Liver (tissue), 3 donors: Measurements from ENCODE around the gene SIX4.

ENCODE experiments used
- EGR1 ChIP-seq, 2 donors: IDR thresholded peaks; 2 replicates each; pipeline ENCODE4 v1.6.1; 2016 to 2018; ENCODE audit warnings: antibody characterized with exemption in 2 of 2, low read depth in 2 of 2
- FOXA1 ChIP-seq: IDR thresholded peaks from 2 replicates; pipeline ENCODE4 v1.6.1; 2016; ENCODE audit warnings: antibody characterized with exemption
- HNF4A ChIP-seq, 2 donors: conservative IDR thresholded peaks; 2 replicates each; pipeline ENCODE4 v1.6.1; 2016; ENCODE audit warnings: antibody characterized with exemption in 2 of 2, mild to moderate bottlenecking in 2 of 2
- JUND ChIP-seq, 2 donors: IDR thresholded peaks; 2 replicates each; pipeline ENCODE4 v1.6.1; 2016; ENCODE audit warnings: antibody characterized with exemption in 2 of 2
- RAD21 ChIP-seq, 2 donors: IDR thresholded peaks; 2 replicates each; pipeline ENCODE4 v1.6.1; 2016; ENCODE audit warnings: antibody characterized with exemption in 2 of 2, mild to moderate bottlenecking in 2 of 2
- SP1 ChIP-seq: IDR thresholded peaks from 2 replicates; pipeline ENCODE4 v1.6.1; 2018; ENCODE audit warnings: antibody characterized with exemption, mild to moderate bottlenecking
- TAF1 ChIP-seq: conservative IDR thresholded peaks from 2 replicates; pipeline ENCODE4 v1.6.1; 2016; ENCODE audit warnings: antibody characterized with exemption, mild to moderate bottlenecking
- YY1 ChIP-seq: IDR thresholded peaks from 2 replicates; pipeline ENCODE4 v1.6.1; 2016; ENCODE audit warnings: antibody characterized with exemption, mild to moderate bottlenecking
- TF ChIP-seq, protein P1 (sequence below): fragments of 150-350 bp; IDR thresholded peaks from 2 replicates; pipeline ENCODE4 v1.5.1; 2017; ENCODE audit warnings: improper control_type of control experiment, low read depth, low read length; ENCODE audit not compliant: missing input control
- TF ChIP-seq, protein P2 (sequence below): IDR thresholded peaks from 2 replicates; pipeline ENCODE4 v1.6.1; 2016; ENCODE audit warnings: antibody characterized with exemption
- TF ChIP-seq, protein P3 (sequence below): IDR thresholded peaks from 2 replicates; pipeline ENCODE4 v1.6.1; 2016; ENCODE audit warnings: antibody characterized with exemption, mild to moderate bottlenecking
- donor health status: healthy.
- donor health status: healthy.

DNA sequence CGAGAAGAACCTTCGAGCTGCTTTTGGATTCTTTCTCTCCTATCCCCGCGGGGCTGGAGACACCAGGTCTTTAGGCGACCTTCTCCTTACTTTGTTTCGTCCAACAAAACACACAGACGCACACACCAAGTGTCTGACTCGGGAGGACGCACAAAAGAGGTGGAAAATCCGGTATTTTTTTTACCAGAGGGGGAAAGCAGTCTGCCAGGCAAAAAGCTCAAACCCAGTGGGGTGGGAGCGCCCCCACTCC is 2.1 kb downstream of the SIX4 start:
- TF ChIP-seq SP1 (no peak), TAF1 (no peak), EGR1 (IDR thresholded peaks at IDR 0.05; ENCODE audit: low read depth in 2 of 2) (no peak), HNF4A (conservative IDR thresholded peaks at IDR 0.05) (no peak), YY1 (no peak), JUND (IDR thresholded peaks at IDR 0.05) (no peak), FOXA1 (no peak), RAD21 (IDR thresholded peaks at IDR 0.05) (no peak)
- TF ChIP-seq, protein P1, sequence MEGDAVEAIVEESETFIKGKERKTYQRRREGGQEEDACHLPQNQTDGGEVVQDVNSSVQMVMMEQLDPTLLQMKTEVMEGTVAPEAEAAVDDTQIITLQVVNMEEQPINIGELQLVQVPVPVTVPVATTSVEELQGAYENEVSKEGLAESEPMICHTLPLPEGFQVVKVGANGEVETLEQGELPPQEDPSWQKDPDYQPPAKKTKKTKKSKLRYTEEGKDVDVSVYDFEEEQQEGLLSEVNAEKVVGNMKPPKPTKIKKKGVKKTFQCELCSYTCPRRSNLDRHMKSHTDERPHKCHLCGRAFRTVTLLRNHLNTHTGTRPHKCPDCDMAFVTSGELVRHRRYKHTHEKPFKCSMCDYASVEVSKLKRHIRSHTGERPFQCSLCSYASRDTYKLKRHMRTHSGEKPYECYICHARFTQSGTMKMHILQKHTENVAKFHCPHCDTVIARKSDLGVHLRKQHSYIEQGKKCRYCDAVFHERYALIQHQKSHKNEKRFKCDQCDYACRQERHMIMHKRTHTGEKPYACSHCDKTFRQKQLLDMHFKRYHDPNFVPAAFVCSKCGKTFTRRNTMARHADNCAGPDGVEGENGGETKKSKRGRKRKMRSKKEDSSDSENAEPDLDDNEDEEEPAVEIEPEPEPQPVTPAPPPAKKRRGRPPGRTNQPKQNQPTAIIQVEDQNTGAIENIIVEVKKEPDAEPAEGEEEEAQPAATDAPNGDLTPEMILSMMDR = no peak
- TF ChIP-seq, protein P2, sequence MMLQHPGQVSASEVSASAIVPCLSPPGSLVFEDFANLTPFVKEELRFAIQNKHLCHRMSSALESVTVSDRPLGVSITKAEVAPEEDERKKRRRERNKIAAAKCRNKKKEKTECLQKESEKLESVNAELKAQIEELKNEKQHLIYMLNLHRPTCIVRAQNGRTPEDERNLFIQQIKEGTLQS = no peak
- TF ChIP-seq, protein P3, sequence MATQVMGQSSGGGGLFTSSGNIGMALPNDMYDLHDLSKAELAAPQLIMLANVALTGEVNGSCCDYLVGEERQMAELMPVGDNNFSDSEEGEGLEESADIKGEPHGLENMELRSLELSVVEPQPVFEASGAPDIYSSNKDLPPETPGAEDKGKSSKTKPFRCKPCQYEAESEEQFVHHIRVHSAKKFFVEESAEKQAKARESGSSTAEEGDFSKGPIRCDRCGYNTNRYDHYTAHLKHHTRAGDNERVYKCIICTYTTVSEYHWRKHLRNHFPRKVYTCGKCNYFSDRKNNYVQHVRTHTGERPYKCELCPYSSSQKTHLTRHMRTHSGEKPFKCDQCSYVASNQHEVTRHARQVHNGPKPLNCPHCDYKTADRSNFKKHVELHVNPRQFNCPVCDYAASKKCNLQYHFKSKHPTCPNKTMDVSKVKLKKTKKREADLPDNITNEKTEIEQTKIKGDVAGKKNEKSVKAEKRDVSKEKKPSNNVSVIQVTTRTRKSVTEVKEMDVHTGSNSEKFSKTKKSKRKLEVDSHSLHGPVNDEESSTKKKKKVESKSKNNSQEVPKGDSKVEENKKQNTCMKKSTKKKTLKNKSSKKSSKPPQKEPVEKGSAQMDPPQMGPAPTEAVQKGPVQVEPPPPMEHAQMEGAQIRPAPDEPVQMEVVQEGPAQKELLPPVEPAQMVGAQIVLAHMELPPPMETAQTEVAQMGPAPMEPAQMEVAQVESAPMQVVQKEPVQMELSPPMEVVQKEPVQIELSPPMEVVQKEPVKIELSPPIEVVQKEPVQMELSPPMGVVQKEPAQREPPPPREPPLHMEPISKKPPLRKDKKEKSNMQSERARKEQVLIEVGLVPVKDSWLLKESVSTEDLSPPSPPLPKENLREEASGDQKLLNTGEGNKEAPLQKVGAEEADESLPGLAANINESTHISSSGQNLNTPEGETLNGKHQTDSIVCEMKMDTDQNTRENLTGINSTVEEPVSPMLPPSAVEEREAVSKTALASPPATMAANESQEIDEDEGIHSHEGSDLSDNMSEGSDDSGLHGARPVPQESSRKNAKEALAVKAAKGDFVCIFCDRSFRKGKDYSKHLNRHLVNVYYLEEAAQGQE = no peak
